ENCODE results near the gene NHERF2.

NHERF2 gene

GRCh38 chr16:2081201-2082084 is 54.7 kb downstream of the NHERF2 start:
- H3K4me3 ChIP-seq (ENCODE audit: low read depth, low read length): no peak overlapping the region
- no peak for TF ChIP-seq CTCF (IDR thresholded peaks at IDR 0.05; ENCODE audit: low read depth, low read length)
- in situ Hi-C loops (cut with HindIII; ENCODE audit: low sequenced_read_pairs): no loop called here
- no peak for DNase-seq (ENCODE audit: low read depth, low spot score)

- no peak overlapping the region for H3K4me3 ChIP-seq (ENCODE audit: low read depth, low read length)
- TF ChIP-seq CTCF (IDR thresholded peaks at IDR 0.05; ENCODE audit: low read depth, low read length): no peak
- in situ Hi-C loops (cut with HindIII; ENCODE audit: low sequenced_read_pairs): no loop called here
- no peak for DNase-seq (ENCODE audit: low read depth, low spot score)
Measured at GRCh38 chr16:2082171-2082982, 55.7 kb downstream of the NHERF2 start.

- in situ Hi-C loops (cut with HindIII; ENCODE audit: low sequenced_read_pairs): no loop called here
- no peak for TF ChIP-seq CTCF (IDR thresholded peaks at IDR 0.05; ENCODE audit: low read depth, low read length)
- no peak overlapping the region for H3K4me3 ChIP-seq (ENCODE audit: low read depth, low read length)
- no peak for DNase-seq (ENCODE audit: low read depth, low spot score)
Measured at GRCh38 chr16:2082983-2083364, 56.3 kb downstream of the NHERF2 start.

- H3K4me3 ChIP-seq (ENCODE audit: low read depth, low read length): no peak overlapping the region
- no peak for DNase-seq (ENCODE audit: low read depth, low spot score)
- no peak for TF ChIP-seq CTCF (IDR thresholded peaks at IDR 0.05; ENCODE audit: low read depth, low read length)
- in situ Hi-C loops (cut with HindIII; ENCODE audit: low sequenced_read_pairs): no loop called here
Measured at GRCh38 chr16:2083409-2083808, 56.7 kb downstream of the NHERF2 start.

GRCh38 chr16:2083876-2084780 is 57.4 kb downstream of the NHERF2 start:
- in situ Hi-C loops (cut with HindIII; ENCODE audit: low sequenced_read_pairs): no loop called here
- no peak overlapping the region for H3K4me3 ChIP-seq (ENCODE audit: low read depth, low read length)
- DNase-seq (ENCODE audit: low read depth, low spot score): no peak
- no peak for TF ChIP-seq CTCF (IDR thresholded peaks at IDR 0.05; ENCODE audit: low read depth, low read length)

Measured in astrocyte of the spinal cord (primary cell).